Measurements from ENCODE around the gene KCNT2. TPM values are rescaled to one million over a fixed set of nuclear protein-coding genes. Genes with fewer than 3 reads are reported as not detected.

KCNT2 gene
- 1 to 10 TPM in 1 of 4 donors, under 1 TPM in 2, not detected in 1; 0.35 to 2.3 (median 0.91) TPM for total RNA-seq

DNA sequence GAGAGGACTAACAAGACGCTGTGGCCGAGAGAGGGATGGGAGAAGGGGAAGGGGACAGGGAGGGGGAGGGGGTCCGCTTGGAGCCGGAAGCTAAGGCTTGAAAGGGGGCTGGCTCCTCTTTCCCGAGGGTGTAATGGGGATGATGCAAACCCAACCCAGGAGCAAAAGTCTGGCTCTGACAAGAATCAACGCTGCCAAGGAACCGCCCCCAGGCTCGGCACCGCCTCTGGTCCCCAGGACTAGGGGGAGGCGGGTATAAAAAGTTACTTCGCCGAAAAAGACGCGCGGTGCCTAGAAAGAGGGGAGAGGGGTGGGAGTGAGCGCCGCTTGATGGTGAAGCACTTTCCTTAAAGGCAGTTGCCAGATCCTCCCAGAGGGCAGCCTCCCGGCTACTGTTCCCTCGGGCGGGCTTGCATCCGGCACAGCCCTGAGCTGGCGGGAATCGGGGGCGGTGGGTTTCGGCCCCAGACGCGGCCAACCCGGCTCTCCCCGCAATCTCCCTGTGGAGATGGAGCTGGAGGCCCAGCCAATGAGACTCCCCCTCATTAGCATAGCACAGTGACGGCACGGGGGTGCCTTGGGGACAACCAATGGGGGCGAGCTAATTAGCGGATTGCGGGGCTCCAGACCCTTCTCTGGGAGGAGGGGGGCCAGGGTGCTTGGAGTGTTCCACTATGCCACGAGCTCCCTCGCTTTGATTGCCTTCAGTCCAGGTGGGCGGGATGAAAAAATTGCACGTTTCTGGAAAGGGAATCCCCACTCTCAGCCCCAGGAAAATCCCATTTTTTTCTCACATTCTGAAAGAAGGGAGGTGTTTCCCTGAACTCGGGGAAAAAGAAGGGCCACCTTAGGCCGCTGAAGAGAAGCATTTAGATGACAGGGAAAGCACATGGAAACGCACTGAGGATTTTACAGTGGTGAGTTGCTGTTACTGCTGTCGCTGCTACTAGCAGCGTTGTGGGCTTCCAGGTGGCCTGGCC, at the start of gene KCNT2:
TSS of gene KCNT2 (minus strand) at position 51 of the 980 bp plus-strand sequence. CDS start 131 bp downstream, outside the sequence.
- Histone ChIP-seq H3K27ac (peak within 1 kb of the TSS; percentile 67 to 86 (median 76)), H3K4me3 (peak within 1 kb of the TSS; percentile 37 to 74 (median 52)), H3K4me1 (peaks cover 5 to 18% (median 6%) of the 10 kb centered on the region in 3 donors), H3K36me3 (no peaks in the 10 kb centered on the region), H3K27me3 (no peaks in the 10 kb centered on the region), H3K9me3 (no peaks in the 10 kb centered on the region)
- DNase-seq: no peak
- intact Hi-C loops (cut with DNase I): no loop called here
- TF ChIP-seq POLR2A (IDR thresholded peaks at IDR 0.05): peak in 1 of 4 donors; percentile 18
- TF ChIP-seq, protein P1, sequence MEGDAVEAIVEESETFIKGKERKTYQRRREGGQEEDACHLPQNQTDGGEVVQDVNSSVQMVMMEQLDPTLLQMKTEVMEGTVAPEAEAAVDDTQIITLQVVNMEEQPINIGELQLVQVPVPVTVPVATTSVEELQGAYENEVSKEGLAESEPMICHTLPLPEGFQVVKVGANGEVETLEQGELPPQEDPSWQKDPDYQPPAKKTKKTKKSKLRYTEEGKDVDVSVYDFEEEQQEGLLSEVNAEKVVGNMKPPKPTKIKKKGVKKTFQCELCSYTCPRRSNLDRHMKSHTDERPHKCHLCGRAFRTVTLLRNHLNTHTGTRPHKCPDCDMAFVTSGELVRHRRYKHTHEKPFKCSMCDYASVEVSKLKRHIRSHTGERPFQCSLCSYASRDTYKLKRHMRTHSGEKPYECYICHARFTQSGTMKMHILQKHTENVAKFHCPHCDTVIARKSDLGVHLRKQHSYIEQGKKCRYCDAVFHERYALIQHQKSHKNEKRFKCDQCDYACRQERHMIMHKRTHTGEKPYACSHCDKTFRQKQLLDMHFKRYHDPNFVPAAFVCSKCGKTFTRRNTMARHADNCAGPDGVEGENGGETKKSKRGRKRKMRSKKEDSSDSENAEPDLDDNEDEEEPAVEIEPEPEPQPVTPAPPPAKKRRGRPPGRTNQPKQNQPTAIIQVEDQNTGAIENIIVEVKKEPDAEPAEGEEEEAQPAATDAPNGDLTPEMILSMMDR (IDR thresholded peaks at IDR 0.05): peak in 1 of 6 experiments; percentile 9
- 3 to 10% methylated on average over 22 to 31 of the region's 43 CpGs for WGBS, 2 donors

DNA sequence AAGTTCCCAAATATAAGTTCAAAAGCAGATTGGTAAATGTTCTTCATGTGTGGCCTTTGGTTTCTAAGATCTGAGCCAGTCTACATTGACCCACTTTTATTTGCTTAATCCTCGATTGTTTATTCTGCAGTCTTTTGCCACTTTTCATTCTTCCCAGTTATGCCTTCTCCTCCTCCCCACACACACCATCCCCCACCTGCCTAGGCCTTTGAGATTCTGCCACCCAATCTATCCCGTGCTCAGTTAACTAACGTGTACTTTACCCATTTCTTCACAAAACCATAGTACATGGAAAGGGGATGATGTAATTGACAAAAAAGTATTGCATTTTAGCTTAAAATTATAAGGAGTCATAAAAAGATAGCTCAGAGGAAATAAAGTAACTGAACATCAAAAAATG, 47.3 kb upstream of the KCNT2 start:
- H3K27ac ChIP-seq: no peak overlapping the region
- no peaks in the 10 kb centered on the region for H3K27me3 ChIP-seq
- no peaks in the 10 kb centered on the region for H3K36me3 ChIP-seq
- no peaks in the 10 kb centered on the region for H3K9me3 ChIP-seq
- 77 to 81% methylated on average over 3 of the region's 3 CpGs for WGBS, 2 donors
- H3K4me3 ChIP-seq: peak overlapping the region in 2 of 4 donors; percentile 37 to 60
- DNase-seq: no peak
- intact Hi-C loops (cut with DNase I): no loop called here
- H3K4me1 ChIP-seq: peaks cover 0 to 36% (median 0%) of the 10 kb centered on the region in 3 donors
- TF ChIP-seq, protein P1 (IDR thresholded peaks at IDR 0.05): no peak
- no peak for TF ChIP-seq POLR2A (IDR thresholded peaks at IDR 0.05)

DNA sequence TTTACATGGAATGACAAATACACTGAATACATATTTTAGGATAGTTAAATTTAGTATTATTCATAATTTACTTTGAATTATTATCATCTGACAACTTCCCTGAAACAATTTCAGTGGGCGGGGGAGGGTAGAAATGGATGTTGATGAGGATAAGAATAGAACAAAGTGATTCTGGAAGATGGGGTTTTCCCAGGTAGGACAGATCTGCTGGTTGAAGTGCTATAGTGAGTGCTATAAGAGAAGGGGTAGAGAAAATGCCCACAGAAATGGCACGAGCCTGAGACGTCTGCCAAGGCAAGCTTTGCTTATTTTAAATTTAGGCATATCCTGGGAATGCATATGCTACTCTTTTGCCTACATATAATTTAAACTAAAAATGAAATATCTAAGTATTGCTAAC, 46.8 kb upstream of the KCNT2 start:
- WGBS, 2 donors: 68 to 79% methylated on average over 3 of the region's 3 CpGs
- H3K27me3 ChIP-seq: no peaks in the 10 kb centered on the region
- H3K36me3 ChIP-seq: no peaks in the 10 kb centered on the region
- DNase-seq: no peak
- peak overlapping the region in 2 of 4 donors; percentile 37 to 60 for H3K4me3 ChIP-seq
- no peaks in the 10 kb centered on the region for H3K9me3 ChIP-seq
- TF ChIP-seq, protein P1 (IDR thresholded peaks at IDR 0.05): no peak
- no peak for TF ChIP-seq POLR2A (IDR thresholded peaks at IDR 0.05)
- intact Hi-C loops (cut with DNase I): no loop called here
- peaks cover 0 to 32% (median 0%) of the 10 kb centered on the region in 3 donors for H3K4me1 ChIP-seq
- H3K27ac ChIP-seq: no peak overlapping the region

DNA sequence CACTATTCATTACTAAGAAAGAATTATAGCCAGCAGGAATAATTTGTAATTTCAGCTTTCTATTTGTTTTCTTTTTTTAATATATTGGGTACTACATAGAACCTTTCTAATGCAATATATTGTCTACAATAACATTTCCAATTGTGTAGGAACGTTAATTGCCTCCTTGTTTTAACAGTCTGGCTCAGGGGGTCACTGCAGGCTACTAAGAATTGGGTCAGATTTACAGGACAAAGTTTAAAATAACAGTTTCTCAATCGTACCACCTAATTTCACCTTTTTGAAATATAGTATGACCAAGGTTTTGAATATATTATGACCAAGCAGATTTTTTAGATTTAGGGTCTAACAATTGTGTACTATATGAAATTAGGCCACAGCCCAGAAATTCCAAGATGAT, 46.0 kb upstream of the KCNT2 start:
- no peaks in the 10 kb centered on the region for H3K27me3 ChIP-seq
- H3K9me3 ChIP-seq: no peaks in the 10 kb centered on the region
- H3K36me3 ChIP-seq: no peaks in the 10 kb centered on the region
- intact Hi-C loops (cut with DNase I): no loop called here
- H3K4me3 ChIP-seq: peak overlapping the region in 3 of 4 donors; percentile 24 to 60 (median 37)
- H3K27ac ChIP-seq: peak overlapping the region in 1 of 4 donors; percentile 70
- H3K4me1 ChIP-seq: peaks cover 0 to 27% (median 0%) of the 10 kb centered on the region in 3 donors
- DNase-seq: no peak
- WGBS, 2 donors: 44 to 47% methylated on average over 2 of the region's 2 CpGs
- TF ChIP-seq, protein P1 (IDR thresholded peaks at IDR 0.05): no peak

DNA sequence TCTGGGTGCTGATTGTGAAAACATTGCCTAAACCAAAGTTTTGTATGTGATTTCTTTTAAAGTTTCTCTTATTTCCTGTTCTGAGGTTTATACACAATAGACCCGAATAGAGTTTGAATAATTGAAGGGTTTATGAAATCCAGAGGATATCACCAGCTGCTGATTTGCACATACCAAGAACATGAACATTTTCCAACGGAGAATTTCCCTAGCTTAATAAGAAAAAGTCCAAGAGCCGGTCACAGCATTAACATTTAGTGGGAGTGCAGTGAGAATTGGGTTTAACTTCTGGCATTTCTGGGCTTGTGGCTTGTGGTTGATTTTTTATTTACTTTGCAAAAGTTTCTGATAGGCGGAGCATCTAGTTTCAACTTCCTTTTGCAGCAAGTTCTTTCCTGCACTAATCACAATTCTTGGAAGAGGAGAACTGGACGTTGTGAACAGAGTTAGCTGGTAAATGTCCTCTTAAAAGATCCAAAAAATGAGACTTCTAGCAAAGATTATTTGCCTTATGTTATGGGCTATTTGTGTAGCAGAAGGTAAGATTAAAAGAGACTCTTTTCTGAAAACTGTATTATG, 43.5 kb upstream of the KCNT2 start, which contains the start of gene CFH:
TSS of gene CFH (plus strand) at position 407 of the 579 bp plus-strand sequence. CDS start at position 482, 75 bp downstream.
- DNase-seq: no peak
- Histone ChIP-seq H3K36me3 (no peaks in the 10 kb centered on the region), H3K4me3 (peak within 1 kb of the TSS; percentile 15 to 60 (median 35)), H3K4me1 (peaks cover 0 to 27% (median 0%) of the 10 kb centered on the region in 3 donors), H3K27me3 (no peaks in the 10 kb centered on the region), H3K9me3 (no peaks in the 10 kb centered on the region), H3K27ac (peak within 1 kb of the TSS; percentile 45 to 71 (median 62))
- TF ChIP-seq POLR2A (IDR thresholded peaks at IDR 0.05): peak in 2 of 4 donors; percentile 67 to 72
- TF ChIP-seq, protein P1 (IDR thresholded peaks at IDR 0.05): no peak
- intact Hi-C loops (cut with DNase I): no loop called here
- WGBS, 2 donors: 3 to 7% methylated on average over 5 of the region's 5 CpGs

Measured in esophagus squamous epithelium (tissue), 5 donors.